Lower leg skin (tissue), 4 donors: ENCODE results near the gene TMOD3. TPM values are rescaled to one million over a fixed set of nuclear protein-coding genes. Genes with fewer than 3 reads are reported as not detected.

Experiments
- DNase-seq, 2 donors: peaks; one replicate each; pipeline ENCODE4 v3.0.0-alpha.2; 2019; ENCODE audit warnings: low spot score in 2 of 2
- H3K4me3 ChIP-seq: fragments of 200-600 bp; sonication (generic); 2 replicates; pipeline ENCODE4 v1.5.1; 2017; ENCODE audit warnings: mild to moderate bottlenecking, low read depth; ENCODE audit not compliant: poor library complexity, severe bottlenecking
- POLR2A ChIP-seq, 2 donors: fragments of 450-650 bp; IDR thresholded peaks; one replicate each; pipeline ENCODE4 v1.6.1; 2016 to 2017; ENCODE audit warnings: antibody characterized with exemption in 2 of 2, mild to moderate bottlenecking in 1 of 2, moderate library complexity in 1 of 2
- WGBS, 2 donors: methylation state at CpG; one replicate each; pipeline ENCODE4 v1.1.5; 2018; 5-methylcytosine and 5-hydroxymethylcytosine counted together
- intact Hi-C: fragments of 100-400 bp; cut with DNase I; formaldehyde crosslinking; loops from one replicate; pipeline ENCODE4 v1.15.0; 2023; ENCODE audit warnings: low total_unique reads
- total RNA-seq, 4 donors: library from RNA; depleted of rRNA; stranded (reverse); fragments of >200 nt; gene quantifications; one replicate each; pipeline ENCODE4 v1.1.0, GENCODE V29; 2016
- TF ChIP-seq, protein P1 (sequence below), 3 donors: fragments of 450-650 bp; IDR thresholded peaks; one replicate each; pipeline ENCODE4 v1.5.1; 2016; ENCODE audit warnings: antibody characterized with exemption in 3 of 3, mild to moderate bottlenecking in 3 of 3, moderate library complexity in 2 of 3

TMOD3 gene
- total RNA-seq, 4 donors from 2014 or later, result 35.4 to 47.2 (median 38.6) TPM

DNA sequence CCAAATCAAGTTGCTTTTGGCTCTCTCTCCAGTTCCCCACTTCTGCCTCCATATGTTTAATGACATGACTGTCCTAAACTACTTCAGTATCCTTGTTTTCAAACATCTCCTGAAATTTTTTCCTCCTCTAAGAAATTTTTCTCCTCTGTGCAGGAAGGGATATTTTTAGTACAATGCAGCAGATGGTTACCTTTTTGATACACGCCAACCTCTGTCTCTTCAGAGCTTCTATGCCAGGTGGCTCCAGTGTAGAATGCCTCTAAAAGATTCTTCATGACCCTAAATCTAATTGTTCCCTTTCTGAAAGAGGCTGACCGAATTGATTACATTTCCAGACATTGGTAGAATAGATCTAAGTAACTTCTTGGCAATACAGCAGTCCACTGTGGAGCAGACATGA, 33.7 kb downstream of the TMOD3 start:
- intact Hi-C loops, result no loop called here
- no peak overlapping the region for H3K4me3 ChIP-seq
- DNase-seq, result no peak
- TF ChIP-seq, protein P1, sequence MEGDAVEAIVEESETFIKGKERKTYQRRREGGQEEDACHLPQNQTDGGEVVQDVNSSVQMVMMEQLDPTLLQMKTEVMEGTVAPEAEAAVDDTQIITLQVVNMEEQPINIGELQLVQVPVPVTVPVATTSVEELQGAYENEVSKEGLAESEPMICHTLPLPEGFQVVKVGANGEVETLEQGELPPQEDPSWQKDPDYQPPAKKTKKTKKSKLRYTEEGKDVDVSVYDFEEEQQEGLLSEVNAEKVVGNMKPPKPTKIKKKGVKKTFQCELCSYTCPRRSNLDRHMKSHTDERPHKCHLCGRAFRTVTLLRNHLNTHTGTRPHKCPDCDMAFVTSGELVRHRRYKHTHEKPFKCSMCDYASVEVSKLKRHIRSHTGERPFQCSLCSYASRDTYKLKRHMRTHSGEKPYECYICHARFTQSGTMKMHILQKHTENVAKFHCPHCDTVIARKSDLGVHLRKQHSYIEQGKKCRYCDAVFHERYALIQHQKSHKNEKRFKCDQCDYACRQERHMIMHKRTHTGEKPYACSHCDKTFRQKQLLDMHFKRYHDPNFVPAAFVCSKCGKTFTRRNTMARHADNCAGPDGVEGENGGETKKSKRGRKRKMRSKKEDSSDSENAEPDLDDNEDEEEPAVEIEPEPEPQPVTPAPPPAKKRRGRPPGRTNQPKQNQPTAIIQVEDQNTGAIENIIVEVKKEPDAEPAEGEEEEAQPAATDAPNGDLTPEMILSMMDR (IDR thresholded peaks at IDR 0.05), result no peak
- no peak for TF ChIP-seq POLR2A (IDR thresholded peaks at IDR 0.05)
- WGBS, 2 donors, result 91 to 100% methylated on average over 2 of the region's 2 CpGs

DNA sequence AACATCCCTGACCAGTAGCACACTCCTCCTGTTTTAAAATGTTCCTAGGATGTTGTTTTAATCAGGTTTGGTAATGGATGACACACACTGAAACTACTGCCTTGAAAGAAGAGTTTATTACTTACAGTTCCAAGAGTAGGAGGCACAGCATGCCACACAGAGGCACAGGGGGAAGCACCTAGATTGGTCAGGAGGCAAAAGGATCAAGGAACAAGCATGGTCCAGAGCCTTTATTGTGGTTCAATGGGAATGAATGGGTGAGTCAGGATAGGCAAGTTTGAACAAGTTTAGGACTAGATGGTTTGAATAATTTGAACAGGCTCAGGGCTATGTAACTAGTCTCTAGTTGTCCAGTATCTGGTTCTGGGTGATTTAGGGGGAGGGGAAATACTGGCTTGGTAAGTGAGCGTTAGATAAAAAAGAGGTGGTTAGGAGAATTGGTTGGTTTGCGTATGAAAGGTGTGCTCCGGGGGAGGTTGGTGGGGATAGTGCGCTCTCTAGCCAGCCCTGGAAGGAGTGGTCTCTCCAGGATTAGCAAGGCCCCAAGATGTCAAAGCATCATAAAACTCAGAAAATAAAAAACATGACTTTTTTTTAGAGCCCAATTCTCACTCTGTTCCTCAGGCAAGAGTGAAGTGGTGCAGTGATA, 35.1 kb downstream of the TMOD3 start:
- intact Hi-C loops, result no loop called here
- no peak for DNase-seq
- no peak overlapping the region for H3K4me3 ChIP-seq
- 88 to 92% methylated on average over 4 of the region's 4 CpGs for WGBS, 2 donors
- no peak for TF ChIP-seq POLR2A (IDR thresholded peaks at IDR 0.05)
- TF ChIP-seq, protein P1 (IDR thresholded peaks at IDR 0.05), result no peak

DNA sequence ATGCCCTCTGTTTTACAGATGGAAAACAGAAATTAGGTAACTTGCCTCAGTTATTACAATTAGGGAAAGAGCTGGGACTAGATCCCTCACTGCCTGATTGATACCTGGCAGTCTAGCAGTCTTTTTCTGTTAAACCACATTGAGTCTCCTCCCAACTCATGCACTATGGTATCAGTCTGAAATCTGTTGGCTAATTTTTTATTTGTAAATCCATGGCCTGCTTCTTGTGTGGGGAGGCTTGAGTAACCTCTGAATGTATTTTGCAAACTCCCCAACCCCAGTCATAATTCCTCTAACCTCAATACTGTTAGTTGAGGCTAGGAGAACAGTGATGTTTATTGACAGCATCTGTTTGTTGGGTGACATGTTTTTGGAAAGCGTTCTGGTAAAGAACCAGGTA, 35.9 kb downstream of the TMOD3 start:
- TF ChIP-seq, protein P1 (IDR thresholded peaks at IDR 0.05), result no peak
- TF ChIP-seq POLR2A (IDR thresholded peaks at IDR 0.05), result no peak
- 94 to 100% methylated on average over 1 of the region's 1 CpG for WGBS, 2 donors
- H3K4me3 ChIP-seq, result no peak overlapping the region
- intact Hi-C loops, result no loop called here
- DNase-seq, result no peak

DNA sequence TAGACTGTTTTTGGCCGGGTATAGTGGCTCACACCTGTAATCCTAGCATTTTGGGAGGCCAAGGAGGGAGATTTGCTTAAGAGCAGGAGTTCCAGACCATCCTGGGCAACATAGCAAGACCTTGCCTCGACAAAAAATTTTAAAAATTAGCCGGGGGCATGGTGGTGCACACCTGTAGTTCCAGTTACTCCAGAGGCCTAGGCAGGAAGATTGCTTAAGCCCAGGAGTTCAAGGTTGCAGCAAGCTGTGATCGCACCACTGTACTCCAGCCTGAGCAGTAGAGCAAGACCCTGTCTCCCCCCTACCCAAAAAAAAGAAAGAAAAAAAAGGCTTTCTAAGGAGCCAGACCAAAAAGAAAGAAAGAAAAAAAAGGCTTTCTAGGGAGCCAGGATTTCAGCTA, 36.7 kb downstream of the TMOD3 start:
- no peak for TF ChIP-seq POLR2A (IDR thresholded peaks at IDR 0.05)
- TF ChIP-seq, protein P1 (IDR thresholded peaks at IDR 0.05), result no peak
- WGBS, 2 donors, result 82 to 85% methylated on average over 4 of the region's 4 CpGs

DNA sequence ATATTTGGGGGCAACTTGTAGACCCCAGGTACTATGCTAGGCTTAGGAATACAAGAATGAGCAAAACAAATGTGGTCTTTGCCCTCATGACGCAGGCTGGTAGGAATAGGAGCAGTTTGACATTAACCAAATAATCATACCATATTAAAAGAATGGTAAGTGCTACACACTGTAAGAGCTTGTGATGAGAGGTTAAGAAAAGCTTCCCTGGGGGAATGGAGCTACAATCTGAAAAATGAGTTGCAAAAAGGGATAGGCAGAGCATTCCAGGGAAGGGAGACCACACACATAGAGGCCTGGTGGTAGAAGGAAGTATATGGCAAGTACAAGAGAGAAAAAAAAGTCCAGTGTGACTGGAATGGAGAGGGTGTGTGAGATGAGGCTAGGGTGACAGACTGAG, 37.3 kb downstream of the TMOD3 start:
- H3K4me3 ChIP-seq, result no peak overlapping the region
- DNase-seq, result no peak
- TF ChIP-seq POLR2A (IDR thresholded peaks at IDR 0.05), result no peak
- TF ChIP-seq, protein P1 (IDR thresholded peaks at IDR 0.05), result no peak
- 96 to 97% methylated on average over 1 of the region's 1 CpG for WGBS, 2 donors
- intact Hi-C loops, result no loop called here

More for the DNA sequence above, 36.7 kb downstream of the TMOD3 start:
- intact Hi-C loops, result no loop called here
- DNase-seq, result no peak
- H3K4me3 ChIP-seq, result no peak overlapping the region

DNA sequence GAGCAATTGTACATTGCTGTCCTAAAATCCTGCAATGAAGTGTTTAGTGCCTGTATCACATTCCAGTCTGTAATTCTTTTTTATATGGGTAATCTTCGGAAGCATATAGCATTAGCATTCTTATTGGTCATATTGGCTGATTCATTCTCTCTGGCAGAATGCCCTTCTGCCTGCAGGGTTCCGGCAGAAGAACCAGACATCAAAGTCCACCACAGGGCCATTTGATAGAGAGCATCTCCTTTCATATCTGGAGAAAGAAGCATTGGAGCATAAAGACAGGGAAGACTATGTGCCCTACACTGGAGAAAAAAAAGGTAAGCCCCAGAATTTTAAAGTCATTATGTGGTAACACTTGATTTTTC, 39.6 kb downstream of the TMOD3 start:
- DNase-seq, result no peak
- intact Hi-C loops, result no loop called here
- no peak overlapping the region for H3K4me3 ChIP-seq
- WGBS, 2 donors, result 33 to 35% methylated on average over 2 of the region's 2 CpGs
- TF ChIP-seq POLR2A (IDR thresholded peaks at IDR 0.05), result no peak
- TF ChIP-seq, protein P1 (IDR thresholded peaks at IDR 0.05), result no peak
